Measurements from ENCODE around the gene FHIT.
"Not testable (repeated sequence)": the region's sequence is repeated elsewhere in the genome, so short reads cannot be mapped to it uniquely, and the experiment has no call there.

FHIT gene

GRCh38 chr3:61053781-61054496 lies 197.3 kb downstream of the FHIT start:
- no peak for DNase-seq

- no peak for DNase-seq
These were observed 198.4 kb downstream of the FHIT start for GRCh38 chr3:61052851-61053250.

DNA sequence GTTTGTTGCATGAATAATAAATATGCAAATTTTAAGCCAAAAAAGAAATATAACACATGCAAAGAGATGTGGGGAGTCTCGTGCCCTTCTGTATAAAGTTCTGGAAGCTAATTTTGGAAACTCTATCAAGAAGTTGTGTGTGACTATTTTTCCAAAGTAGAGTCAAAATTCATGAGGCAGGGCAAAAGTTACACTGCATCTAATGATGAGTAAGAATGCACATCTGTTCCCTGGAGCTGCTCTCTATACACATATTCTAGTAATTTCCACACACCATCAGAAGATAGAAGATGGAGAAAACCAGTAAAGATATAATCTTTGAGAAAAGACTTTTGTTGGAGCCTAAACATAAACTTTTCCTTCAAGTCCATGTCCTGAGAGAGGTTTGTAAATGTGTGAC lies 199.6 kb downstream of the FHIT start:
- DNase-seq, result no peak

DNA sequence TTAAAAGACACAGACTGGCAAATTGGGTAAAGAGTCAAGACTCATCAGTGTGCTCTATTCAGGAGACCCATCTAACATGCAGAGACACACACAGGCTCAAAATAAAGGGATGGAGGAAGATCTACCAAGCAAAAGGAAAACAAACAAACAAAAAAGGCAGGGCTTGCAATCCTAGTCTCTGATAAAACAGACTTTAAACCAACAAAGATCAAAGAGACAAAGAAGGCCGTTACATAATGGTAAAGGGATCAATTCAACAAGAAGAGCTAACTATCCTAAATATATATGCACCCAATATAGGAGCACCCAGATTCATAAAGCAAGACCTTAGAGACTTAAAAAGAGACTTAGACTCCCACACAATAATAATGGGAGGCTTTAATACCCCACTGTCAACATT lies 206.1 kb downstream of the FHIT start:
- not testable (repeated sequence) for DNase-seq

GRCh38 chr3:61043156-61043555 lies 208.1 kb downstream of the FHIT start:
- no peak for DNase-seq

DNA sequence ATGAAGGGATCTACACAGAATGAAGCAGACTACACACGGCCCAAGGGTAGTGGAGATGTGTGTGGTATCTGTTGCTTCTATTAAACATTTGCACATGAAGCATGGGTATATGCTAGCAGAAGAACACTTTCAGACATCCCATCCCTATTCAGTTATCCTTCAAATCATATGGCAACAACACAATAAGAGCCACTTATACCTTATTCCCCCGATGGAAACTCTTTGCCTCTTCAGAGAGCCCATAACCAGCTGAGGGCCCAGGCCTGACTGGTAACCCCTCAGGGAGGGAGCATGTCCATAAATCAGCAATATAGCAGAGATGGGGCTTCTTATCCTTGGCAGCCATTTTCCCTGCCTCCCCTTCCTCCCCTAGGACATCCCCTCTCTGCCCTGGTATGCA lies 210.6 kb downstream of the FHIT start:
- no peak for DNase-seq

DNA sequence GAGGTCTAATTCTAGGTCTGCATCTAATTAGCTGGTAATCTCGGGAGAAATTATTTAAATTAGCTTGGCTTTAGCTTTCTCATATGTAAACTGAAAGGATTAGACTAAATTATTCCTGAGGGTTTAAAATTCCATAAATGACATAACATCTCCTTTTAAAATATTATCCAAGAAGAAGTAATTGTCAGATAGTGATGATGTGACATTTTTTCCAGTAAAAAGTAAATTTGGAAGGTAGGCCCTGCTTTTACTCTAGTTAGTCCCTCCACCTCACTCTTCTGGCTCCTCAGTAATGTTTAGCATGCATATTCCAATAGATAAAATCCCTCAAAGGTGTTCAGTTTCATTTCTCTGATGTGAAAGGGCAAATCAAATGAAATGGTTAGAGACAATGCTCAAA lies 215.7 kb downstream of the FHIT start:
- DNase-seq, result no peak

DNA sequence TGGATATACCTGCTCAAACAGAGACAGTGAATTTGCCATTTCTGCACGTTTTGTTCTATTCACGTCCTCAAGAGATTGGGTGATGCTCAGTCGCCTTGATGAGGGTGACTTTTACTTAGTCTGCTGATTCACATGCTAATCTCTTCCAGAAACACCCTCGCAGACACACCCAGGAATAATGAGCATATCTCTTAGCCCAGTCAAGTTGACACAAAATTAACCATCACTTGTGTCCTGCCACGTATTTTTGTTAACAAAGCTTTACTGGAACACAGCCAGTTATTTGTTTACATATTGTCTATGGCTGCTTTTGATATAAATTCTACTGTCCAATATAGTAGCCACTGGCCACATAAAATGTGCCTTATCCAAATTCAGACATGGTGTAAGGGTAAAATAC lies 218.3 kb downstream of the FHIT start:
- no peak for DNase-seq

- DNase-seq, result no peak
These were observed 219.7 kb downstream of the FHIT start for GRCh38 chr3:61031503-61031902.

GRCh38 chr3:61030469-61031035 lies 220.7 kb downstream of the FHIT start:
- DNase-seq, result no peak

DNA sequence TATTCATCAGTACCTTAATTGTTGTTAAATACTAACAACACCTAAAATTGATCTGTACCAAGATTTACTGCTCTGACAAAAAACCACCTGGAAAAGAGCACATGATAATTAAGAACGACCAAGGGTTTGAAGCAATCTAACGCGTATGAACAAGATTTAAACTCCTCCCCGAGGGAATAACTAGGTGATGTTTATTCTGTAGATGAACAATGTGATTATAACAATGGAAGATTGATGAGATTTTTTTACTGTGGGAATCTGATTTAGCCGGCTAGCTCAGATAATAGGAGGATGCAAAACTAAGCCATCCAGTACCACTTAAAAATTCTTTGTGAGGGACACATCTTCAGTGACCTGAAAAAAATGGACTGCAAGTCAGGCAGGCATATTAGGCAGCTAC lies 222.1 kb downstream of the FHIT start:
- DNase-seq, result no peak

DNA sequence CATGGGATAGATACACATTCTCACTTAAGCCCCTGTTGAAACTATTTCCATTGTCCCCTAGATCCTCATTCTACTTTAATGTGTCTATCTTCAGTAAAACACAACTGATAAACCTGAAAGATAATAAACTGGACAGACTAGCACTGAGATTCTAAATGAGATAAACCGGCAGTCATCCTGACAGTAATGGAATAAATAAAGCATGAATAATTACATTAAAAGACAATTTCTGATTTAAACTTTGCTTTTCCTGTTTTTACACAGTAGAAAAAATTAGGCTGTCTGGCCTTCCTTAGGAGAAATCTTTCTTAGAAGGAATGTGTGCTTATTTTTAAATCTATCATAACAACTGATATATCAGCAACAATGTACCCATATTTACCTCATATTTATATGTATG lies 232.4 kb downstream of the FHIT start:
- no peak for DNase-seq

DNA sequence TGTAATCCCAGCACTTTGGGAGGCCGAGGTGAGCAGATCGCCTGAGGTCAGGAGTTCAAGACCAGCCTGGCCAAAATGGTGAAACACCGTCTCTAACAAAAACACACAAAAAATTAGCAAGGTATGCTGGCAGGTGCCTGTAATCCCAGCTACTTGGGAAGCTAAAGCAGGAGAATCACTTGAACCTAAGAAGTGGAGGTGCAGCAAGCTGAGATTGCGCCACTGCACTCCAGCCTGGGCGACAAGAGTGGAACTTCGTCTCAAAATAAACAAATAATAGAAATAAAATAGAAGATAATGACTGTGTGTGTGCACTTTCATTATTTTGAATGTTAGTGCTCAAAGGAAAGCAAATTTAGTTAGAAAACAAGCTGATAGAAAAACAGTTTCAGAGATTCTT lies 234.2 kb downstream of the FHIT start:
- DNase-seq, result not testable (repeated sequence)

DNA sequence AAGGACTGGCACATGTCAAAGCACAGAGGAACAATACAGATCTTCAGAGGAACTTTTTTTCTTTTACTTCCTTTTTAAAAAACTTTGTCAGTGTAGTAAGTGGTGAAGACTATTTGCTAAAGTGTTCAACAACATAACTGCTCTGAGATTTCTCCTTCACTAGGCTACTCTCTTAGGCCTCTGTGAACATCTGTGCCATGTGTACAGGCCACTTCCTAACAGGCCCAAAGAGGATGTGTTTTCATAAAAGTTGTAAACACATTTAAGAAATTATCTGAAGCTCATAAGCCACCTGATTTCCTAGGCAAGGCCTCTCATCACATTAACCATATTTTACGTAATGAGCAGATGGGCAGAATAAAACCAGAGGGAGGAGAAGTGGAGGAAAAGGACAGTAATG lies 235.4 kb downstream of the FHIT start:
- DNase-seq, result no peak

GRCh38 chr3:61015408-61015807 lies 235.8 kb downstream of the FHIT start:
- DNase-seq, result no peak

DNA sequence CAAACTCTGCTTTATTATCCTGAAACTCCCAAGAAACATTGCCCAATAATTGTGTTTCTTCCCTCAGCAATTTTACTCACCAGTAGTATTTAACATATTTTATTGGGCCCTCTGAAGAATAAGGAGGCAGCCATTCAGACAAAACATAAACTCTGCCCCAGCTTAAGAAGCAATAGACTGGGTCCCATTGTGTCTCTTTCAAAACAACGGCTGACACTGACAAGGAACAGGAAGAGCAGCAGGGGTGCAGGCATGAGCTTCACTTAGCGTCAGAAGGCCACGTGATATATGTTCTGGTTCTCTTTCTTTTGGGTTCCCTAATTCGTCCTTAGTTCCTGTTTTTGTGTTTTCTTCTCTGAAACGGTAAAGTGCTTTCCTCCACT lies 242.3 kb downstream of the FHIT start:
- no peak for DNase-seq

- DNase-seq, result no peak
These were observed 242.9 kb downstream of the FHIT start for GRCh38 chr3:61008153-61008997.

- DNase-seq, result no peak
These were observed 245.7 kb downstream of the FHIT start for GRCh38 chr3:61005591-61005990.

DNA sequence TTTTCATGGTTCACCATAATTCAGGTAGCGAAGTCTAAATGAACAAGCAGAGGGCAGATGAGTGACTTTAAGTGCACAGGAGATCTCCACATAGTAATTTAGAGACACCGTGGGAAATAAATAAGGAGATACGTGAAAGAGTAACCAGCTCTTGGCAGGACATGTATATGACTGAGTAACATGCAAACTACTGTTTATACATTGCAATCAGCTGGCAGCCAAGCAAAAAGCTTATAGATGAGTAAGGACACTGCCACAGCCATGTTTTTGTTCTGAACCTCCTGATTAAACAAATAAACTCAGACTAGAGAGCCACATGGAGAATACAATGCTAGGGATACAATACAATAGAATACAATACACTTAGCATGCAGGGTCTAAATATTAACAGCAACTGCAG lies 252.4 kb downstream of the FHIT start:
- no peak for DNase-seq

GRCh38 chr3:60992395-60992794 lies 258.9 kb downstream of the FHIT start:
- peak; percentile 25 for DNase-seq

DNA sequence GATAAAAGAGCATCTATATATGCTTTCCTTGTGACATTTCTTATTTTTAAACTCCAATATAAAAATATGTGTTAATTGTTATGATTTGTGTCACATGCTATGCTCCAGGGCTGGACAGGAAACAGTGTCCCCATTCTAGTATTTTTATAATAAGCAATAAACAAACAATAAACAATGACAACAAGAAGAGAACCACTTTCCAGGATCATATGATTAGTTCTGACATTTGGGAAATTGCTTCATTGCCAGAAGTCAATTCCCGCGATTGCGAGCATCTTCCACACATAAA lies 260.9 kb downstream of the FHIT start:
- no peak for DNase-seq

GRCh38 chr3:60989626-60990441 lies 261.4 kb downstream of the FHIT start:
- DNase-seq, result no peak

DNA sequence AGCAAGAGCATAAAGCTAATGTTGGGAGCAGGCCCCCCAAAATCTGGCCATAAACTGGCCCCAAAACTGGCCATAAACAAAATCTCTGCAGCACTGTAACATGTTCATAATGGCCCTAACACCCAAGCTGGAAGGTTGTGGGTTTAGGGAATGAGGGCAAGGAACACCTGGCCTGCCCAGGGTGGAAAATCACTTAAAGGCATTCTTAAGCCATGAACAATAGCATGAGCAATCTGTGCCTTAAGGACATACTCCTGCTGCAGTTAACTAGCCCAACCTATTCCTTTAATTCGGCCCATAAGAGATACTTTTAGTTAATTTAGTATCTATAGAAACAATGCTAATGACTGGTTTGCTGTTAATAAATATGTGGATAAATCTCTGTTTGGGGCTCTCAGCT lies 264.1 kb downstream of the FHIT start:
- DNase-seq, result not testable (repeated sequence)

DNA sequence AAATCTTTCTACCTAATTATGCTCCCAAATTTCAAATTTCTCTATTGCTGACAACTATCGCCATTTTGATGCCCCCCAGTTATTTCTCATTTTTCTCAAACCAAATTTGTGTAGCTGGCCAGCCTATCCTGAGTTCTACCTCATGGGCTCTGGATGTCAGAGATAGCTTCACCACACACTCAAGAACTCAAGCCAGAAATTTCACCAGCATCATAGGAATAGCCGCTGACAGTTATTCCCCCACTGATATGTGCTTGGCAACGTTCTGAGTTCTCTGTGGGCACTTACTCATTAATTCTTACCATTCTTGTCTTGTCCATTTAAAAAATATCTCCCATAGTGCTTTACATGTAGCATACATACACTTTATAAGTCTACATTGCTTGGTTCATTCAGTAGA lies 264.7 kb downstream of the FHIT start:
- DNase-seq, result no peak
